ENCODE measurements around the gene SLC7A4. TPM values are rescaled to one million over a fixed set of nuclear protein-coding genes. Genes with fewer than 3 reads are reported as not detected.

Gene SLC7A4
- total and polyA plus RNA-seq, 10 of the 15 experiments (the other 5 are each of a cell fraction or from before 2014, with no cell fraction given): 0.06 to 0.25 (median 0.14) TPM; not detected in 6

DNA sequence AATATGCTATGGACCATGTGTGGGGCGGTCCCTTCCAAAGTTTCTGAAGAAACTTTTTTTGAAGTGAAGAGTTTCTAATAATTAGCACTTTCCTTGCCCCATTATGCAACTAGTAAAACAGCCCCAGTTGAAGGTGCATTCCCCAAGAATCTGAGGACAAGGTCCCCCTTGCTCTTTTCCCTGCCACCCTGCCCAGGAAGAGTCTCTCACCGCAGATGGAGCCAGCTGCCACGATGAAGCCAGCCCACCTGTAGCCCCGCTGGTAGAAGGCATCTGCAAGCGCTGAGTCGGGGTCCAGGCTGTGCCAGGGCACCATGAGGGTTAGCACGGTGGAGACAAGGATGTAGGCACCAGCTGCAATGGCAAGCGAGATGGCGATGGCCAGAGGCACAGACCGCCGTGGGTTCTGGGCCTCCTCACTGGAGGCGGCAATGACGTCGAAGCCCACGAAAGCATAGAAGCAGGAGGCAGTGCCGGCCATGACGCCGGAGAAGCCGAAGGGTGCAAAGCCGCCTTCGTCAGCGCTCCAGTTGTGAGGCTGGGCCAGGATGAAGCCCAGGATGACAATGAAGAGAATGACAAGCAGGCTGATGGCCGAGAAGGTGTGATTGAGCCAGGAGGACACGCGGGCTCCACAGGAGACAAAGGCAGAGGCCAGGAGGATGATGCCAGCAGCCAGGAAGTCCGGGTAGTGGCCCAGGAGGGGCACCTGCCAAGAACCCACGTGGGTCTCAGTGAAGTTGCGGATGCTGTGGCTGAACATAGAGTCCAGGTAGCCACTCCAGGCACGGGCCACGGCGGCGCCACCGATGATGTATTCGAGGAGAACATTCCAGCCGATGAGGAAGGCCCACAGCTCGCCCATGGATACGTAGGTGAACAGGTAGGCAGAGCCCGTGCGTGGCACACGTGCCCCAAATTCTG is 1.5 kb downstream of the SLC7A4 start:
- Histone ChIP-seq H3K4me3 (no peak overlapping the region), H2AFZ (ENCODE audit: control insufficient read depth, low read depth, low read length) (no peak overlapping the region), H3K9ac (ENCODE audit: control insufficient read depth, insufficient read depth, low read length) (no peak overlapping the region), H3K4me1 (ENCODE audit: control insufficient read depth, insufficient read depth, low read length) (peaks cover 7% of the 10 kb centered on the region), H3K36me3 (ENCODE audit: control insufficient read depth in 2 of 2, insufficient read depth in 2 of 2, low read length in 1 of 2) (no peaks in the 10 kb centered on the region), H4K20me1 (ENCODE audit: control insufficient read depth, insufficient read depth) (no peaks in the 10 kb centered on the region), H3K9me3 (replicated peaks; ENCODE audit: control insufficient read depth, insufficient read depth, low read length) (no peaks in the 10 kb centered on the region), H3K79me2 (ENCODE audit: control insufficient read depth, insufficient read depth, low read length) (no peaks in the 10 kb centered on the region), H3K27ac (ENCODE audit: control insufficient read depth, insufficient read depth) (no peak overlapping the region), H3K4me2 (ENCODE audit: control insufficient read depth, insufficient read depth) (no peak overlapping the region), H3K27me3 (replicated peaks in 1 of 2; ENCODE audit: control insufficient read depth in 2 of 2, insufficient read depth in 2 of 2, low read length in 1 of 2) (no peaks in the 10 kb centered on the region; a peak in 1 of 4 replicates)
- DNase-seq (ENCODE audit: low read depth, low spot score): no peak
- no peak for FAIRE-seq
- WGBS (ENCODE audit: insufficient coverage, insufficient replicate concordance, low lambda C conversion rate, missing lambda C conversion rate): 58% methylated on average over 40 of the region's 40 CpGs
- TF ChIP-seq, protein P1, sequence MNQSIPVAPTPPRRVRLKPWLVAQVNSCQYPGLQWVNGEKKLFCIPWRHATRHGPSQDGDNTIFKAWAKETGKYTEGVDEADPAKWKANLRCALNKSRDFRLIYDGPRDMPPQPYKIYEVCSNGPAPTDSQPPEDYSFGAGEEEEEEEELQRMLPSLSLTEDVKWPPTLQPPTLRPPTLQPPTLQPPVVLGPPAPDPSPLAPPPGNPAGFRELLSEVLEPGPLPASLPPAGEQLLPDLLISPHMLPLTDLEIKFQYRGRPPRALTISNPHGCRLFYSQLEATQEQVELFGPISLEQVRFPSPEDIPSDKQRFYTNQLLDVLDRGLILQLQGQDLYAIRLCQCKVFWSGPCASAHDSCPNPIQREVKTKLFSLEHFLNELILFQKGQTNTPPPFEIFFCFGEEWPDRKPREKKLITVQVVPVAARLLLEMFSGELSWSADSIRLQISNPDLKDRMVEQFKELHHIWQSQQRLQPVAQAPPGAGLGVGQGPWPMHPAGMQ (IDR thresholded peaks at IDR 0.05; ENCODE audit: borderline replicate concordance): no peak
- no peak for TF ChIP-seq SUPT20H (IDR thresholded peaks at IDR 0.05; ENCODE audit: borderline replicate concordance, control insufficient read depth, low read depth, low read length)
- no peak for TF ChIP-seq RBBP5 (conservative IDR thresholded peaks at IDR 0.05)
- TF ChIP-seq ASH2L (IDR thresholded peaks at IDR 0.05; ENCODE audit: borderline replicate concordance, low read depth): no peak
- in situ Hi-C loops (cut with MboI) (no loop called here), intact Hi-C loops (cut with micrococcal nuclease; ENCODE audit: unreplicated experiment) (no loop called here)
- ChIA-PET POLR2A (interaction anchor here (0.5 kb wide), 1 partner anchor 16 kb away, joined by 3 read pairs; no protein-coding TSS in a partner anchor), CTCF (no interaction called here), RAD21 (ENCODE audit: unreplicated experiment) (no interaction called here), SMC1A (ENCODE audit: uncharacterized antibody, unreplicated experiment) (no interaction called here)
- BruUV-seq (replicated peaks): no TSS peak
- ATAC-seq: no peak

DNA sequence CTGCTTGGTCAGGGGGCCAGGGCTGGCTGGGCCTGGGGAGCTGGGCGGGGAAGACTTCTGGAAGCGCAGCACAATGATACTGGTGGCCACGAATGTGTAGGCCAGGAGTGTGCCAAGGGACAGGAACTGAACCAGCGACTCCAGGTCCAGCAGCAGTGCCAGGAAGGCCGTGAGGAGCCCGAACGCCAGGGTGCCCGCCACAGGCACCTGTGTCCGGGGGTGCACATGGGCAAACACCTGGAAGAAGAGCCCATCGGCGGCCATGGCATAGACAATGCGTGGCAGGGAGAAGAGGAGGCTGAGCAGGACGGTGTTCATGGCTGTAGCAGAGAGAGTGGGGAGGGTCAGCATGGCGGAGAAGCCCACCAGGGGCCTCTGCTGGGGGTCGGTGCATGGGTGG is 2.3 kb downstream of the SLC7A4 start:
- ChIA-PET RAD21 (ENCODE audit: unreplicated experiment) (no interaction called here), SMC1A (ENCODE audit: uncharacterized antibody, unreplicated experiment) (interaction anchor here (0.5 kb wide), 1 partner anchor 11 kb away, joined by 3 read pairs; no protein-coding TSS in a partner anchor), CTCF (no interaction called here), POLR2A (no interaction called here)
- no peak for FAIRE-seq
- Histone ChIP-seq H3K27ac (ENCODE audit: control insufficient read depth, insufficient read depth) (no peak overlapping the region), H3K4me3 (no peak overlapping the region), H3K36me3 (ENCODE audit: control insufficient read depth in 2 of 2, insufficient read depth in 2 of 2, low read length in 1 of 2) (no peaks in the 10 kb centered on the region), H3K4me1 (ENCODE audit: control insufficient read depth, insufficient read depth, low read length) (peaks cover 13% of the 10 kb centered on the region), H3K27me3 (replicated peaks in 1 of 2; ENCODE audit: control insufficient read depth in 2 of 2, insufficient read depth in 2 of 2, low read length in 1 of 2) (no peaks in the 10 kb centered on the region; a peak in 1 of 4 replicates), H3K79me2 (ENCODE audit: control insufficient read depth, insufficient read depth, low read length) (no peaks in the 10 kb centered on the region), H4K20me1 (ENCODE audit: control insufficient read depth, insufficient read depth) (no peaks in the 10 kb centered on the region), H3K9ac (ENCODE audit: control insufficient read depth, insufficient read depth, low read length) (no peak overlapping the region), H3K9me3 (replicated peaks; ENCODE audit: control insufficient read depth, insufficient read depth, low read length) (no peaks in the 10 kb centered on the region), H3K4me2 (ENCODE audit: control insufficient read depth, insufficient read depth) (no peak overlapping the region), H2AFZ (ENCODE audit: control insufficient read depth, low read depth, low read length) (no peak overlapping the region)
- in situ Hi-C loops (cut with MboI) (no loop called here), intact Hi-C loops (cut with micrococcal nuclease; ENCODE audit: unreplicated experiment) (no loop called here)
- no peak for DNase-seq (ENCODE audit: low read depth, low spot score)
- ATAC-seq: no peak
- 20% methylated on average over 15 of the region's 15 CpGs for WGBS (ENCODE audit: insufficient coverage, insufficient replicate concordance, low lambda C conversion rate, missing lambda C conversion rate)
- BruUV-seq (replicated peaks): no TSS peak
- TF ChIP-seq ZNF207 (IDR thresholded peaks at IDR 0.05; ENCODE audit: borderline replicate concordance) (no peak), ZBTB33 (IDR thresholded peaks at IDR 0.05) (no peak), ZNF622 (IDR thresholded peaks at IDR 0.05) (no peak)

All from GM12878 (cell line).